CD14-positive monocyte (primary cell): ENCODE data around the gene CPB1. TPM values are rescaled to one million over a fixed set of nuclear protein-coding genes. Genes with fewer than 3 reads are reported as not detected.

Source experiments
- DNase-seq, 3 donors: peaks; one replicate each; pipeline ENCODE4 v3.0.0-alpha.2; 2011 to 2022
- H2AFZ ChIP-seq: 2 replicates; pipeline ENCODE4 v1.6.0; 2012; ENCODE audit warnings: mild to moderate bottlenecking, low read depth, low read length, inconsistent platforms; ENCODE audit not compliant: insufficient read depth, poor library complexity, severe bottlenecking
- H3K27ac ChIP-seq, 2 donors: 1 replicate in 1 of 2; 2 replicates in 1 of 2; pipeline ENCODE4 v1.5.1; 2012 to 2013; ENCODE audit warnings: low read length in 2 of 2, control low read depth in 1 of 2, inconsistent platforms in 1 of 2, low read depth in 1 of 2, mild to moderate bottlenecking in 1 of 2
- H3K27me3 ChIP-seq, 2 donors: one replicate each; pipeline versions ENCODE4 v1.6.0 to v1.6.1; 2011 to 2013; ENCODE audit warnings: low read length in 2 of 2; ENCODE audit not compliant: control insufficient read depth in 2 of 2, insufficient read depth in 2 of 2
- H3K36me3 ChIP-seq, 2 donors: replicated peaks in 1 of 2; 1 replicate in 1 of 2; 2 replicates in 1 of 2; pipeline versions ENCODE4 v1.5.1 to v1.6.1; 2012 to 2013; ENCODE audit warnings: low read length in 2 of 2, control low read depth in 1 of 2, inconsistent platforms in 1 of 2, mild to moderate bottlenecking in 1 of 2; ENCODE audit not compliant: insufficient read depth in 2 of 2, control insufficient read depth in 1 of 2
- H3K4me1 ChIP-seq, 2 donors: 1 replicate in 1 of 2; 2 replicates in 1 of 2; pipeline versions ENCODE4 v1.5.1 to v1.6.1; 2012 to 2013; ENCODE audit warnings: low read length in 2 of 2, control low read depth in 1 of 2, inconsistent platforms in 1 of 2, mild to moderate bottlenecking in 1 of 2, moderate library complexity in 1 of 2; ENCODE audit not compliant: insufficient read depth in 2 of 2, control insufficient read depth in 1 of 2
- H3K4me2 ChIP-seq: replicated peaks from 2 replicates; pipeline ENCODE3; 2012; ENCODE audit warnings: low read length, moderate library complexity, mild to moderate bottlenecking; ENCODE audit not compliant: poor library complexity, severe bottlenecking; ENCODE audit errors: extremely low read depth
- H3K4me3 ChIP-seq, 3 experiments: fragments of 200-600 bp in 1 of 3; sonication (generic) in 1 of 3; replicated peaks in 1 of 3; 1 replicate in 2 of 3; 2 replicates in 1 of 3; pipeline ENCODE4 v1.5.1; 2011 to 2013; ENCODE audit warnings: low read length in 3 of 3, mild to moderate bottlenecking in 3 of 3, control low read depth in 2 of 3, low read depth in 2 of 3, inconsistent platforms in 1 of 3, moderate library complexity in 1 of 3
- H3K79me2 ChIP-seq: 2 replicates; pipeline ENCODE4 v1.6.0; 2012; ENCODE audit warnings: mild to moderate bottlenecking, control low read depth, inconsistent platforms, low read length, moderate library complexity; ENCODE audit not compliant: insufficient read depth
- H3K9ac ChIP-seq: 2 replicates; pipeline ENCODE4 v1.6.0; 2017; ENCODE audit warnings: low read length, mild to moderate bottlenecking; ENCODE audit not compliant: insufficient read depth, poor library complexity, severe bottlenecking
- H3K9me3 ChIP-seq, 2 donors: replicated peaks in 1 of 2; 1 replicate in 1 of 2; 2 replicates in 1 of 2; pipeline versions ENCODE4 v1.5.1 to v1.6.1; 2012 to 2013; ENCODE audit warnings: low read length in 2 of 2, control low read depth in 1 of 2; ENCODE audit not compliant: control insufficient read depth in 1 of 2, insufficient read depth in 1 of 2
- H4K20me1 ChIP-seq: 2 replicates; pipeline ENCODE4 v1.6.0; 2012; ENCODE audit warnings: mild to moderate bottlenecking, low read length, control low read depth, moderate library complexity; ENCODE audit not compliant: insufficient read depth
- H3K27ac Mint-ChIP-seq, 7 donors: one replicate each; pipeline ENCODE4 v1.8.0; 2020; ENCODE audit warnings: mild to moderate bottlenecking in 7 of 7, mixed read lengths in 7 of 7, moderate library complexity in 6 of 7, inconsistent platforms in 2 of 7
- H3K27me3 Mint-ChIP-seq, 3 donors: one replicate each; pipeline ENCODE4 v1.8.0; 2021 to 2022; ENCODE audit warnings: low read depth in 3 of 3, mild to moderate bottlenecking in 3 of 3, mixed read lengths in 3 of 3, moderate library complexity in 3 of 3, inconsistent platforms in 1 of 3
- H3K36me3 Mint-ChIP-seq, 2 donors: one replicate each; pipeline ENCODE4 v1.8.0; 2020; ENCODE audit warnings: mixed read lengths in 2 of 2, inconsistent platforms in 1 of 2, mild to moderate bottlenecking in 1 of 2
- H3K4me1 Mint-ChIP-seq: one replicate; pipeline ENCODE4 v1.8.0; 2020; ENCODE audit warnings: mild to moderate bottlenecking, mixed read lengths
- H3K4me3 Mint-ChIP-seq, 2 donors: one replicate each; pipeline ENCODE4 v1.8.0; 2020; ENCODE audit warnings: mild to moderate bottlenecking in 2 of 2, mixed read lengths in 2 of 2, moderate library complexity in 1 of 2
- H3K9me3 Mint-ChIP-seq, 7 donors: one replicate each; pipeline ENCODE4 v1.8.0; 2020 to 2022; ENCODE audit warnings: mixed read lengths in 7 of 7, mild to moderate bottlenecking in 6 of 7, moderate library complexity in 6 of 7, inconsistent platforms in 2 of 7
- WGBS: methylation state at CpG from one replicate; pipeline ENCODE4 v1.1.5; 2013; ENCODE audit warnings: missing lambda C conversion rate; ENCODE audit not compliant: insufficient coverage; 5-methylcytosine and 5-hydroxymethylcytosine counted together
- intact Hi-C, 2 donors: fragments of 100-400 bp; cut with micrococcal nuclease; formaldehyde crosslinking; loops; one replicate each; pipeline versions ENCODE4 v1.15.0 to v1.15.1; 2023
- polyA plus RNA-seq, 3 donors: library from polyadenylated mRNA; depleted of rRNA in 1 of 3; unstranded in 2 of 3; stranded (reverse) in 1 of 3; fragments of 300-500 nt in 2 of 3; fragments of >200 nt in 1 of 3; fragmentation: Illumina TruSeq in 2 of 3; gene quantifications; 1 replicate in 2 of 3; 2 replicates in 1 of 3; pipeline ENCODE4 v1.2.3, GENCODE V29; 2012 to 2021
- TF ChIP-seq, protein P1 (sequence below): fragments of 200-600 bp; IDR thresholded peaks from one replicate; pipeline ENCODE4 v1.8.0; 2022; ENCODE audit warnings: antibody characterized with exemption, mild to moderate bottlenecking

CPB1 gene
- polyA plus RNA-seq, 3 donors = not detected

DNA sequence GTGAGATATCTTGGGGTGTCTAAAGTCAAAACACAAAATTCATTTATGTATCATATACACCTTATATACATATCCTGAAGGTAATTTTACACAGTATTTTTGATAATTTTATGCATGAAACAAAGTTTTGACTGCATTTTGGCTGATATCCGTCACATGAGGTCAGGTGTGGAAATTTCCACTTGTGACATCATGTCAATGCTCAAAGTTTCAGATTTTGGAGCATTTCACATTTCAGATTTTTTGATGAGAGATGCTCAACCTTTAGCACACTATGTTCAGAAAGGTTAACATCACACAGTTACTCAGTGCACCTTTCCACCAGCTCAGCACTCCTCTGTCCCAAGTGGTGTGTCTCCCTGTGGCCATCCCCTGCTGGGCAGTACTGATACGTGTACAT lies 37.7 kb upstream of the CPB1 start:
- no peak for DNase-seq
- TF ChIP-seq, protein P1, sequence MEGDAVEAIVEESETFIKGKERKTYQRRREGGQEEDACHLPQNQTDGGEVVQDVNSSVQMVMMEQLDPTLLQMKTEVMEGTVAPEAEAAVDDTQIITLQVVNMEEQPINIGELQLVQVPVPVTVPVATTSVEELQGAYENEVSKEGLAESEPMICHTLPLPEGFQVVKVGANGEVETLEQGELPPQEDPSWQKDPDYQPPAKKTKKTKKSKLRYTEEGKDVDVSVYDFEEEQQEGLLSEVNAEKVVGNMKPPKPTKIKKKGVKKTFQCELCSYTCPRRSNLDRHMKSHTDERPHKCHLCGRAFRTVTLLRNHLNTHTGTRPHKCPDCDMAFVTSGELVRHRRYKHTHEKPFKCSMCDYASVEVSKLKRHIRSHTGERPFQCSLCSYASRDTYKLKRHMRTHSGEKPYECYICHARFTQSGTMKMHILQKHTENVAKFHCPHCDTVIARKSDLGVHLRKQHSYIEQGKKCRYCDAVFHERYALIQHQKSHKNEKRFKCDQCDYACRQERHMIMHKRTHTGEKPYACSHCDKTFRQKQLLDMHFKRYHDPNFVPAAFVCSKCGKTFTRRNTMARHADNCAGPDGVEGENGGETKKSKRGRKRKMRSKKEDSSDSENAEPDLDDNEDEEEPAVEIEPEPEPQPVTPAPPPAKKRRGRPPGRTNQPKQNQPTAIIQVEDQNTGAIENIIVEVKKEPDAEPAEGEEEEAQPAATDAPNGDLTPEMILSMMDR = no peak
- Histone ChIP-seq H3K4me1 (peaks cover 0 to under 1% of the 10 kb centered on the region in 2 donors), H3K9me3 (no peaks in the 10 kb centered on the region), H3K79me2 (no peaks in the 10 kb centered on the region), H3K4me2 (no peak overlapping the region), H3K36me3 (no peaks in the 10 kb centered on the region), H3K27ac (no peak overlapping the region), H3K27me3 (no peaks in the 10 kb centered on the region), H2AFZ (no peak overlapping the region), H3K4me3 (no peak overlapping the region), H4K20me1 (no peaks in the 10 kb centered on the region), H3K9ac (no peak overlapping the region)
- no peaks in the 10 kb centered on the region for H3K36me3 Mint-ChIP-seq
- no peak overlapping the region for H3K27ac Mint-ChIP-seq
- H3K4me1 Mint-ChIP-seq = peaks cover 9% of the 10 kb centered on the region
- 80% methylated on average over 1 of the region's 2 CpGs for WGBS
- H3K4me3 Mint-ChIP-seq = no peak overlapping the region
- peaks cover 0 to 2% (median 0%) of the 10 kb centered on the region in 3 donors for H3K27me3 Mint-ChIP-seq
- intact Hi-C loops = no loop called here
- H3K9me3 Mint-ChIP-seq = no peaks in the 10 kb centered on the region

DNA sequence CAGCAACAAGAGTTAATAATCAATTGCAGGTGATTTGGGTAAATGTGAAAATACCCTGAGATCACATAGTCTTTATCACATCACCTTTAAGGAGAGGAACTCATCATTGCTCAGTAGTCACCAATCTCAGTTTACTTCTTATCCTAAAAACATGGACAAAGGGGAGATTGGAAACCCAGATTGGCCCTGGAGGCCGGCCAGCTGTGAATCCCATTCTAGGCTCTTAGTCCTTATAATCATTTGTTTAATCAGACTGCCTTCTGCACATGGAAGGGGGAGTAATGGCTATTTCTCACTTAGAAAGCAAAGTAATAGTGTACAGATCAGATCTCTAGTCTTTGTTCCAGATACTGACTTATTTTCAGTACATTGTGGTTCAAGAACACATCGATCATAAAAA lies 37.2 kb upstream of the CPB1 start:
- H2AFZ ChIP-seq = no peak overlapping the region
- no CpG with 5 or more reads among the region's 2 CpGs for WGBS
- H3K36me3 Mint-ChIP-seq = no peaks in the 10 kb centered on the region
- H3K4me3 Mint-ChIP-seq = no peak overlapping the region
- no peaks in the 10 kb centered on the region for H3K36me3 ChIP-seq
- H3K9me3 Mint-ChIP-seq = no peaks in the 10 kb centered on the region
- H3K4me1 ChIP-seq = no peaks in the 10 kb centered on the region
- H3K27ac Mint-ChIP-seq = no peak overlapping the region
- peaks cover 4% of the 10 kb centered on the region for H3K4me1 Mint-ChIP-seq
- H3K9me3 ChIP-seq = no peaks in the 10 kb centered on the region
- H3K79me2 ChIP-seq = no peaks in the 10 kb centered on the region
- no peaks in the 10 kb centered on the region for H4K20me1 ChIP-seq
- H3K27ac ChIP-seq = no peak overlapping the region
- H3K4me2 ChIP-seq = no peak overlapping the region
- peaks cover 0 to 2% (median 1%) of the 10 kb centered on the region in 3 donors for H3K27me3 Mint-ChIP-seq
- no peak overlapping the region for H3K4me3 ChIP-seq
- H3K27me3 ChIP-seq = no peaks in the 10 kb centered on the region
- TF ChIP-seq, protein P1 = no peak
- no peak overlapping the region for H3K9ac ChIP-seq
- DNase-seq = no peak
- intact Hi-C loops = no loop called here
